ENCODE data around the gene RAB9A. TPM values are rescaled to one million over a fixed set of nuclear protein-coding genes. Genes with fewer than 3 reads are reported as not detected.
A peak's percentile ranks its signal among the peaks of the same experiment; 100 is the strongest.
"Not testable (repeated sequence)": the region's sequence is repeated elsewhere in the genome, so short reads cannot be mapped to it uniquely, and the experiment has no call there.

The RAB9A gene
- total RNA-seq, 4 donors from 2014 or later: 29.5 to 47.0 (median 36.0) TPM

DNA sequence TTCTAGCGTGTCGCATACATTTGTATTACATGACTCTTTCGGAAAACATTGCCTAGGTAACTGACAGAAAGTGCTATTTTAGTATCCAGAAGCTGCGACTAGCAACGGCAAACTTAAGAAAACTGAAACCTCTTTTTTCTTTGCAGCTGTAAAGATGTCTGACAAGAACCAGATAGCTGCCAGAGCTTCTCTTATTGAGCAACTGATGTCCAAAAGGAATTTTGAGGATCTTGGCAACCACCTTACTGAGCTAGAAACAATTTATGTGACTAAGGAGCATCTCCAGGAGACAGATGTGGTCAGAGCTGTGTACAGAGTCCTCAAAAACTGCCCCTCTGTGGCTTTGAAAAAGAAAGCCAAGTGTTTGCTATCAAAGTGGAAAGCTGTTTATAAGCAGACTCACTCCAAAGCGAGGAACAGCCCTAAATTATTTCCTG lies 26.6 kb upstream of the RAB9A start:
- intact Hi-C loops (cut with DNase I): loop anchor here (5.0 kb wide), 1 partner anchor 85 kb away; no protein-coding TSS in a partner anchor
- TF ChIP-seq POLR2A (IDR thresholded peaks at IDR 0.05): no peak
- WGBS, 2 donors: 70 to 82% methylated on average over 6 of the region's 6 CpGs
- Histone ChIP-seq H3K27ac (no peak overlapping the region), H3K36me3 (no peaks in the 10 kb centered on the region), H3K4me1 (peaks cover 0 to 17% of the 10 kb centered on the region in 2 donors), H3K27me3 (no peaks in the 10 kb centered on the region), H3K4me3 (replicated peaks in 1 of 3) (no peak overlapping the region), H3K9me3 (no peaks in the 10 kb centered on the region)
- no peak for DNase-seq

DNA sequence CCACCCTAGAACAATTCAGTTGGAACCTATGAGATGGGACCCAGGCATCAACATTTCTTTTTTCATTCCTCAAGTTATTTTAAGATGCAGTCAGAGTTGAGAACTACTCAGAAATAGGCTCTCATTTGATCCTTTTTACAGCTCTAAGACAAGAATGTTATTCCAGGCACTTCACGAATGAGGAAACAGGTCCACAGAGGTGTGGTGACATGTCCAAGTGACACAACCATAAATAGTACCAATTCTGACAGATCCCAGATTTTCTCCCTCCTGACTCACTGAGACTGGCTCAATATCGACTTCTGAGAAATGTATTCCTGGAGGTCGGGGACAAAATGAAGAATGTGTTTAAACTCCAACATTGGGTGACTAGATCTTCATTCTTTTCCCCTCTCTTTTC lies 24.9 kb upstream of the RAB9A start:
- Histone ChIP-seq H3K4me1 (peaks cover 0 to 26% of the 10 kb centered on the region in 2 donors), H3K27ac (no peak overlapping the region), H3K36me3 (no peaks in the 10 kb centered on the region), H3K4me3 (replicated peaks in 1 of 3) (no peak overlapping the region), H3K27me3 (no peaks in the 10 kb centered on the region), H3K9me3 (no peaks in the 10 kb centered on the region)
- TF ChIP-seq CTCF (IDR thresholded peaks at IDR 0.05) (no peak), POLR2A (IDR thresholded peaks at IDR 0.05) (no peak)
- DNase-seq: no peak
- intact Hi-C loops (cut with DNase I): loop anchor here (5.0 kb wide), 1 partner anchor 83 kb away; no protein-coding TSS in a partner anchor
- 81 to 93% methylated on average over 3 of the region's 3 CpGs for WGBS, 2 donors

- H3K36me3 ChIP-seq: no peaks in the 10 kb centered on the region
- DNase-seq: peak; percentile 63 to 70
- 76 to 81% methylated on average over 3 of the region's 3 CpGs for WGBS, 2 donors
- H3K4me1 ChIP-seq: peaks cover 5 to 34% of the 10 kb centered on the region in 2 donors
- peak overlapping the region in 2 of 3 donors; percentile 47 to 93 for H3K27ac ChIP-seq
- no peaks in the 10 kb centered on the region for H3K9me3 ChIP-seq
- intact Hi-C loops (cut with DNase I): no loop called here
- H3K4me3 ChIP-seq (replicated peaks in 1 of 3): no peak overlapping the region
- no peaks in the 10 kb centered on the region for H3K27me3 ChIP-seq
- TF ChIP-seq CTCF (IDR thresholded peaks at IDR 0.05) (no peak), POLR2A (IDR thresholded peaks at IDR 0.05) (no peak)
Measured at GRCh38 chrX:13666836-13667235, 22.1 kb upstream of the RAB9A start.

DNA sequence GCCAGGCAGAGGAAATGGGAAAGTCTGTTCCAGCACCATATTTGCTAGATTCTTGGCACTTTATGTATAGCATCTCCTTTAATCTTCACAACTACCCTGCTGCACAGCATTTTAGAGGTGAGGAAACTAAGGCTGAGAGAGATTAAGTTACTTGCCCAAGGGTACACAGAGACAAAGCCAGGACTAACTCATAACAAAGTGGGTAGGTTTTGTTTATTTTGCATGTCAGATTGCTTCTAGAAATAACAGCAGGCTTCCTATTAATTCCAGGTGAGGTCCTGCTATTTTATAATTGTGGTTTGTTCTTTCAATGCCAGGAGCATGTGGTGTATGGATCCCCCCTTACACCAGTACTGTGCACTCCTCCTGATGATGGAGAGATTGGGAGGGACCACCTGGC lies 21.0 kb upstream of the RAB9A start:
- Histone ChIP-seq H3K36me3 (no peaks in the 10 kb centered on the region), H3K9me3 (no peaks in the 10 kb centered on the region), H3K27me3 (no peaks in the 10 kb centered on the region), H3K4me3 (replicated peaks in 1 of 3) (no peak overlapping the region), H3K4me1 (peaks cover 5 to 34% of the 10 kb centered on the region in 2 donors), H3K27ac (peak overlapping the region; percentile 81 to 93 (median 87))
- intact Hi-C loops (cut with DNase I): no loop called here
- DNase-seq: no peak
- TF ChIP-seq POLR2A (IDR thresholded peaks at IDR 0.05) (no peak), CTCF (IDR thresholded peaks at IDR 0.05) (no peak)

GRCh38 chrX:13669246-13669737 lies 19.6 kb upstream of the RAB9A start:
- H3K27ac ChIP-seq: peak overlapping the region; percentile 87 to 93 (median 93)
- no peaks in the 10 kb centered on the region for H3K36me3 ChIP-seq
- peak; percentile 88 for DNase-seq
- TF ChIP-seq CTCF (IDR thresholded peaks at IDR 0.05) (no peak), POLR2A (IDR thresholded peaks at IDR 0.05) (no peak)
- intact Hi-C loops (cut with DNase I): no loop called here
- no peaks in the 10 kb centered on the region for H3K9me3 ChIP-seq
- 6 to 14% methylated on average over 9 of the region's 9 CpGs for WGBS, 2 donors
- H3K27me3 ChIP-seq: no peaks in the 10 kb centered on the region
- peaks cover 5 to 34% of the 10 kb centered on the region in 2 donors for H3K4me1 ChIP-seq
- H3K4me3 ChIP-seq (replicated peaks in 1 of 3): no peak overlapping the region

GRCh38 chrX:13669755-13670154 lies 19.2 kb upstream of the RAB9A start:
- Histone ChIP-seq H3K27ac (peak overlapping the region; percentile 87 to 93 (median 93)), H3K4me1 (peaks cover 5 to 34% of the 10 kb centered on the region in 2 donors)
- H3K4me3 ChIP-seq (replicated peaks in 1 of 3); DNase-seq; H3K27me3 ChIP-seq; intact Hi-C loops (cut with DNase I); H3K9me3 ChIP-seq; H3K36me3 ChIP-seq: not testable (repeated sequence)
- 90 to 97% methylated on average over 5 to 8 of the region's 8 CpGs for WGBS, 2 donors

All from thyroid gland (tissue), 4 donors.